ENCODE results near the gene TGM4. TPM values are rescaled to one million over a fixed set of nuclear protein-coding genes. Genes with fewer than 3 reads are reported as not detected.
"Not testable (repeated sequence)": the region's sequence is repeated elsewhere in the genome, so short reads cannot be mapped to it uniquely, and the experiment has no call there.

Gene TGM4
- total RNA-seq, 1 donor from 2014 or later, result under 0.01 TPM

GRCh38 chr3:44848634-44849033 is 25.8 kb upstream of the TGM4 start:
- no peak for TF ChIP-seq CTCF (IDR thresholded peaks at IDR 0.05; ENCODE audit: insufficient read depth, low read length, severe bottlenecking)
- FAIRE-seq (no peak), DNase-seq (ENCODE audit: low read depth) (no peak)
- H3K4me3 ChIP-seq (ENCODE audit: low read depth, low read length), result no peak overlapping the region
- no peaks in the 10 kb centered on the region for H3K27me3 ChIP-seq (ENCODE audit: control insufficient read depth, insufficient read depth, low read length)
- no peaks in the 10 kb centered on the region for H3K36me3 ChIP-seq (ENCODE audit: control insufficient read depth, insufficient read depth, low read length)

GRCh38 chr3:44856663-44857062 is 17.7 kb upstream of the TGM4 start:
- not testable (repeated sequence) for FAIRE-seq; H3K27me3 ChIP-seq (ENCODE audit: control insufficient read depth, insufficient read depth, low read length)

GRCh38 chr3:44860117-44860516 is 14.3 kb upstream of the TGM4 start:
- H3K36me3 ChIP-seq (ENCODE audit: control insufficient read depth, insufficient read depth, low read length), result peaks cover 2% of the 10 kb centered on the region
- DNase-seq (ENCODE audit: low read depth), result no peak
- FAIRE-seq, result no peak
- H3K27me3 ChIP-seq (ENCODE audit: control insufficient read depth, insufficient read depth, low read length), result no peaks in the 10 kb centered on the region
- TF ChIP-seq CTCF (IDR thresholded peaks at IDR 0.05; ENCODE audit: insufficient read depth, low read length, severe bottlenecking), result no peak
- no peak overlapping the region for H3K4me3 ChIP-seq (ENCODE audit: low read depth, low read length)

More at GRCh38 chr3:44856663-44857062, 17.7 kb upstream of the TGM4 start:
- not testable (repeated sequence) for H3K4me3 ChIP-seq (ENCODE audit: low read depth, low read length); H3K36me3 ChIP-seq (ENCODE audit: control insufficient read depth, insufficient read depth, low read length); DNase-seq (ENCODE audit: low read depth)

GRCh38 chr3:44861412-44862225 is 12.8 kb upstream of the TGM4 start, which contains the start of gene TMEM42:
Gene TMEM42 (plus strand): TSS chr3:44861912. CDS start chr3:44861925, 13 bp downstream.
- peak; percentile 11 for TF ChIP-seq CTCF (IDR thresholded peaks at IDR 0.05; ENCODE audit: insufficient read depth, low read length, severe bottlenecking)
- FAIRE-seq (no peak), DNase-seq (ENCODE audit: low read depth) (peak; percentile 71)
- Histone ChIP-seq H3K27me3 (ENCODE audit: control insufficient read depth, insufficient read depth, low read length) (no peaks in the 10 kb centered on the region), H3K36me3 (ENCODE audit: control insufficient read depth, insufficient read depth, low read length) (peaks cover 4% of the 10 kb centered on the region), H3K4me3 (ENCODE audit: low read depth, low read length) (peak within 1 kb of the TSS; percentile 65)

- TF ChIP-seq CTCF (IDR thresholded peaks at IDR 0.05; ENCODE audit: insufficient read depth, low read length, severe bottlenecking), result no peak
- peak; percentile 21 for DNase-seq (ENCODE audit: low read depth)
- peak; percentile 13 for FAIRE-seq
- peak overlapping the region; percentile 65 for H3K4me3 ChIP-seq (ENCODE audit: low read depth, low read length)
- H3K36me3 ChIP-seq (ENCODE audit: control insufficient read depth, insufficient read depth, low read length), result peaks cover 4% of the 10 kb centered on the region
- H3K27me3 ChIP-seq (ENCODE audit: control insufficient read depth, insufficient read depth, low read length), result no peaks in the 10 kb centered on the region
These were observed 12.2 kb upstream of the TGM4 start for GRCh38 chr3:44862226-44862637.

- Histone ChIP-seq H3K36me3 (ENCODE audit: control insufficient read depth, insufficient read depth, low read length) (peaks cover 4% of the 10 kb centered on the region), H3K27me3 (ENCODE audit: control insufficient read depth, insufficient read depth, low read length) (no peaks in the 10 kb centered on the region), H3K4me3 (ENCODE audit: low read depth, low read length) (no peak overlapping the region)
- TF ChIP-seq CTCF (IDR thresholded peaks at IDR 0.05; ENCODE audit: insufficient read depth, low read length, severe bottlenecking), result no peak
- peak; percentile 13 for FAIRE-seq
- DNase-seq (ENCODE audit: low read depth), result no peak
These were observed 9.0 kb upstream of the TGM4 start for GRCh38 chr3:44865272-44866035.

All from bronchial epithelial cell (primary cell).